OCI-LY7 (cell line): Measurements from ENCODE around the gene ZSCAN2. TPM values are rescaled to one million over a fixed set of nuclear protein-coding genes. Genes with fewer than 3 reads are reported as not detected.

Source experiments
- BruUV-seq: library from RNA; stranded (reverse); fragments of 400-500 nt; replicated peaks from 2 replicates; lab custom pipeline; 2021; lab: Mats Ljungman, UMichigan
- CTCF ChIA-PET: fragments of 300-600 bp; sonication (Branson Sonifier 250); formaldehyde crosslinking; loops from one replicate; lab custom pipeline; 2022; ENCODE audit warnings: antibody characterized with exemption; ENCODE audit not compliant: unreplicated experiment; lab: Charles Lee
- POLR2A ChIA-PET: fragments of 300-600 bp; sonication (Branson Sonifier 250); formaldehyde crosslinking; loops from one replicate; lab custom pipeline; 2022; ENCODE audit warnings: antibody characterized with exemption; lab: Charles Lee
- DNase-seq: peaks from one replicate; pipeline ENCODE4 v3.0.0-alpha.2; 2015; ENCODE audit warnings: low spot score
- H2AFZ ChIP-seq: fragments of 200-600 bp; sonication (generic), shearing (Covaris generic); 2 replicates; pipeline ENCODE4 v1.6.1; 2014; ENCODE audit warnings: mild to moderate bottlenecking, antibody characterized with exemption, low read length, moderate library complexity
- H3K27ac ChIP-seq: fragments of 200-600 bp; sonication (generic); 2 replicates; pipeline ENCODE4 v1.5.1; 2014; ENCODE audit warnings: mixed run types, low read depth, mild to moderate bottlenecking, moderate library complexity, low read length, inconsistent platforms; ENCODE audit not compliant: poor library complexity, severe bottlenecking
- H3K36me3 ChIP-seq: fragments of 200-600 bp; sonication (generic); 2 replicates; pipeline ENCODE4 v1.6.1; 2014; ENCODE audit warnings: mild to moderate bottlenecking, antibody characterized with exemption, low read length, moderate library complexity, mixed read lengths; ENCODE audit not compliant: insufficient read depth
- H3K4me1 ChIP-seq: fragments of 200-600 bp; sonication (generic); 2 replicates; pipeline ENCODE4 v1.5.1; 2014; ENCODE audit warnings: mild to moderate bottlenecking, low read length; ENCODE audit not compliant: insufficient read depth, poor library complexity, severe bottlenecking
- H3K4me2 ChIP-seq: fragments of 200-600 bp; sonication (generic); 2 replicates; pipeline ENCODE4 v1.6.1; 2014; ENCODE audit warnings: mild to moderate bottlenecking, low read length
- H3K4me3 ChIP-seq: fragments of 200-600 bp; sonication (generic); 2 replicates; pipeline ENCODE4 v1.5.1; 2014; ENCODE audit warnings: mild to moderate bottlenecking, low read depth, low read length; ENCODE audit not compliant: poor library complexity, severe bottlenecking
- H3K79me2 ChIP-seq: fragments of 200-600 bp; sonication (generic); 2 replicates; pipeline ENCODE4 v1.6.1; 2016; ENCODE audit warnings: low read depth, mild to moderate bottlenecking, low read length, moderate library complexity, mixed read lengths; ENCODE audit not compliant: insufficient read depth
- H3K9me2 ChIP-seq: fragments of 200-600 bp; sonication (generic); 2 replicates; pipeline ENCODE4 v1.6.1; 2016; ENCODE audit warnings: mild to moderate bottlenecking, low read length, mixed read lengths; ENCODE audit not compliant: insufficient read depth
- H3K9me3 ChIP-seq: fragments of 200-600 bp; sonication (generic); 2 replicates; pipeline ENCODE4 v1.6.1; 2014; ENCODE audit warnings: mild to moderate bottlenecking, mixed run types, low read length, mixed read lengths
- H4K20me1 ChIP-seq: fragments of 200-600 bp; sonication (generic); 2 replicates; pipeline ENCODE4 v1.6.1; 2014; ENCODE audit warnings: mild to moderate bottlenecking, antibody characterized with exemption, low read length, moderate library complexity, mixed read lengths; ENCODE audit not compliant: insufficient read depth
- EZH2phosphoT487 ChIP-seq: fragments of 200-600 bp; sonication (generic); IDR thresholded peaks from 2 replicates; pipeline ENCODE4 v1.6.1; 2018; ENCODE audit warnings: low read depth, borderline replicate concordance, mild to moderate bottlenecking, mixed run types, antibody characterized with exemption, low read length, moderate library complexity, mixed read lengths
- intact Hi-C: fragments of 100-400 bp; cut with micrococcal nuclease; formaldehyde crosslinking; loops from one replicate; pipeline ENCODE4 v1.10.0; 2022; ENCODE audit not compliant: unreplicated experiment
- total RNA-seq, 2 experiments: library from RNA; depleted of rRNA in 1 of 2; stranded (reverse); fragments of >200 nt in 1 of 2; shearing (Covaris generic) in 1 of 2; gene quantifications; 2 replicates each; pipeline ENCODE4 v1.2.3, GENCODE V29; 2014 to 2022
- TF ChIP-seq, protein P1 (sequence below): fragments of 200-600 bp; sonication (generic); conservative IDR thresholded peaks from 2 replicates; pipeline ENCODE4 v1.5.1; 2014; ENCODE audit warnings: mild to moderate bottlenecking, antibody characterized with exemption, low read length, moderate library complexity, mixed read lengths

ZSCAN2 gene
- total RNA-seq, 2 experiments from 2014 or later = 12.0 to 12.4 TPM

DNA sequence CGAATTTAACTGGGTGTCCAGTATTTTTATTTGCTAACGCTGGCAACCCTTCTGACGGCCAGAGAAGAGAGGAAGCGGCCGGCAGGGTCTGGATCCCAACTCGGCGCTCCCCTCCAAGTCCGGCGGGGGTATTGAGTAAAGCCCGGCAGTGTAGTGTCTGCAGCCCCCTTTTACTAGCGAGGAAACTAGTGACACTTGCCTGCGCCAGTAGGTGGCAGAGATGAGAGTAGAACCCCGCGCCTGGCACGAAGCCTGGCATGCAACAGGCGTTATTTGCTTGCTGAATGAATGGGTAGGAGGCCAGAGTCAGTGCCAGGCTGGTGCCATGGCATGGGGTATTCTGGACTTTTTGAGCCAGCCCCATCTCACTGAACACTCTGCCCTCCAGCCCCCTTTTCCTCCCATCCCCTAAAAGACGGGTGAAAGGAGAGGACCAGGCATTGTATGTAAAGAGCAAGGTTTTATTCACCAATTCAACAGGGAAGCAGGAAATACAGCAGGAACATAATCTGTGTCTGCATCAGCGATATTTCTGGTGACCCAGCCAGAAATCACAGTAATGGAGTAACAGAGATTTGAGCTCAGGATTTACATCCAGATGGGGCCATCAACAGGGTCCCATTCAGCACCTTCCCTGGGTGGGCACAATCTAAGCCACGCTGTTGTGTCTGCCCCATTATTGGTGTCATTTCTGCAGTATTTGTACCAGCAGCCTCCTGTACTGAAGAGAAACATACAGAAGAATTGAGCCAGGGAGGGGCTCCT is 54.1 kb downstream of the ZSCAN2 start:
- Histone ChIP-seq H3K4me2 (peak overlapping the region; percentile 91), H3K27ac (peak overlapping the region; percentile 55), H4K20me1 (no peaks in the 10 kb centered on the region), H3K79me2 (peaks cover 16% of the 10 kb centered on the region; the same call in 1 of the 2 replicates), H3K9me2 (no peaks in the 10 kb centered on the region), H3K36me3 (peaks cover 27% of the 10 kb centered on the region), H3K4me1 (peaks cover 42% of the 10 kb centered on the region), H3K4me3 (peak overlapping the region; percentile 80), H3K9me3 (no peaks in the 10 kb centered on the region), H2AFZ (peak overlapping the region; percentile 79)
- TF ChIP-seq, protein P1, sequence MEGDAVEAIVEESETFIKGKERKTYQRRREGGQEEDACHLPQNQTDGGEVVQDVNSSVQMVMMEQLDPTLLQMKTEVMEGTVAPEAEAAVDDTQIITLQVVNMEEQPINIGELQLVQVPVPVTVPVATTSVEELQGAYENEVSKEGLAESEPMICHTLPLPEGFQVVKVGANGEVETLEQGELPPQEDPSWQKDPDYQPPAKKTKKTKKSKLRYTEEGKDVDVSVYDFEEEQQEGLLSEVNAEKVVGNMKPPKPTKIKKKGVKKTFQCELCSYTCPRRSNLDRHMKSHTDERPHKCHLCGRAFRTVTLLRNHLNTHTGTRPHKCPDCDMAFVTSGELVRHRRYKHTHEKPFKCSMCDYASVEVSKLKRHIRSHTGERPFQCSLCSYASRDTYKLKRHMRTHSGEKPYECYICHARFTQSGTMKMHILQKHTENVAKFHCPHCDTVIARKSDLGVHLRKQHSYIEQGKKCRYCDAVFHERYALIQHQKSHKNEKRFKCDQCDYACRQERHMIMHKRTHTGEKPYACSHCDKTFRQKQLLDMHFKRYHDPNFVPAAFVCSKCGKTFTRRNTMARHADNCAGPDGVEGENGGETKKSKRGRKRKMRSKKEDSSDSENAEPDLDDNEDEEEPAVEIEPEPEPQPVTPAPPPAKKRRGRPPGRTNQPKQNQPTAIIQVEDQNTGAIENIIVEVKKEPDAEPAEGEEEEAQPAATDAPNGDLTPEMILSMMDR = peak; percentile 88
- TF ChIP-seq EZH2phosphoT487 = no peak
- intact Hi-C loops = loop anchor here (1.0 to 2.0 kb wide), 6 partner anchors 56 to 325 kb away; partner anchors contain the start of genes SEC11A and ZNF592
- CTCF ChIA-PET = interaction anchor here (1.0 to 1.9 kb wide), 2 partner anchors 56 to 224 kb away, joined by 3 to 5 read pairs; no protein-coding TSS in a partner anchor
- no TSS peak for BruUV-seq
- POLR2A ChIA-PET = interaction anchor here (0.5 to 2.5 kb wide), 4 partner anchors 23 to 100 kb away, joined by 3 to 14 read pairs (median 4); no protein-coding TSS in a partner anchor
- peak; percentile 90 for DNase-seq

DNA sequence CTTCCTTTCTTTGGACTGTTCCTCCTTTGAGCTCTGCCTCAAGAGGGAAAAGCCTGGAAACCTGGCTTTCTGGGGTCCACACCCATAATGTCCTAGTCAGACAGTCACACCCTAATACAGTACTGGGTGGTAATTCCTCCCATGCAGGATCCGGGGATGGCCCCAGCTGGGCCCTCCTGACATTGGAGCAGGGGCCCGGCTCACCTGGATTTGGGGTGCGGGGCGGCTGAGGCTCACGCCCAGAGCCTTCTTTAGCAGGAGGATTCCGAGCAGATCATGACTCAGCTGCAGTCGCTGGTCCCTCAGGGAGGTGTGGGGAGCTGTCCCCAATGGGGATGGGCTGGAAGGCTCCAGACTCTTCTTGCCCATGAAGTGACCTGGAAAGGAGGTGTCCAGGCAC is 56.2 kb downstream of the ZSCAN2 start:
- H3K9me3 ChIP-seq = no peaks in the 10 kb centered on the region
- H3K27ac ChIP-seq = no peak overlapping the region
- H3K4me2 ChIP-seq = peak overlapping the region; percentile 83; the same call in 1 of the 2 replicates
- H4K20me1 ChIP-seq = no peaks in the 10 kb centered on the region
- CTCF ChIA-PET = no interaction called here
- H2AFZ ChIP-seq = no peak overlapping the region
- peaks cover 9% of the 10 kb centered on the region for H3K36me3 ChIP-seq
- DNase-seq = no peak
- no peaks in the 10 kb centered on the region for H3K9me2 ChIP-seq
- peaks cover 50% of the 10 kb centered on the region for H3K4me1 ChIP-seq
- peaks cover 16% of the 10 kb centered on the region; the same call in 1 of the 2 replicates for H3K79me2 ChIP-seq
- TF ChIP-seq, protein P1 = no peak
- TF ChIP-seq EZH2phosphoT487 = no peak
- no TSS peak for BruUV-seq
- intact Hi-C loops = no loop called here
- H3K4me3 ChIP-seq = no peak overlapping the region
- POLR2A ChIA-PET = interaction anchor here (0.7 to 1.9 kb wide), 3 partner anchors 58 to 208 kb away, joined by 3 to 4 read pairs (median 3); no protein-coding TSS in a partner anchor
